COLO829 (cell line): ENCODE data around the gene EIF3CL.
"Not testable (repeated sequence)": the region's sequence is repeated elsewhere in the genome, so short reads cannot be mapped to it uniquely, and the experiment has no call there.

ENCODE experiments used
- DNase-seq: peaks from one replicate; pipeline ENCODE4 v3.0.0; 2012; ENCODE audit warnings: low spot score

Gene EIF3CL

DNA sequence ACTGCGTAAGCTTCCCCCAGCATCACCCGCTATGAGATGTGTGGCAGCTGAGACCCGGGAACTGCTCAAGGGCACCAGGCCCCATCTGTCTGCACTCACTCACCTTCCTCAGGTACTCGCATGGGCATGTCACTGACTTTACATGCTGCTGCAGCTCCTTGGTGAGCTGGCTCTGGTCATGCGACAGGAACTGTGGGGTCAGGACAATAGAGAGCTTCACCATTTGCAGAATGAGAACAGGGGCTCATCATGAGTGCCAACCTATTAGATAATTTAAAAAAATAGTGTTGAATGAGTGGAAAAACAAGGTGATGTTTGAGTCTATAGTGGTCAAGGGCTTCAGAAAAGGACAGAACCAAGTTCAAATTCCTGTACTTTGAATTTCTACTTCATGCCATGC is 41.0 kb downstream of the EIF3CL start:
- not testable (repeated sequence) for DNase-seq

DNA sequence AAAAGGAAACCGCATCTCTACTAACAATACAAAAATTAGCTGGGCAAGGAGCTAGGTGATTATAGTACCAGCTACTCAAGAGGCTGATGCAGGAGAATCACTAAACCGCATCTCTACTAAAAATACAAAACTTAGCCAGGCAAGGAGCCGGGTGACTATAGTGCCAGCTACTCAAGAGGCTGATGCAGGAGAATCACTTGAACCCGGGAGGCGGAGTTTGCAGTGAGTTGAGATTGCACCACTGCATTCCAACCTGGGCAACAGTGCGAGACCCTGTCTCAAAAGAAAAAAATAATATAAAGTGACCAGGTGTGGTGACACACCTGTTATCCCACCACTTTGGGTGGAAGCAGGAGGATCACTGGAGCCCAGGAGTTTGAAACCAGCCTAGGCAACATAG is 65.4 kb downstream of the EIF3CL start:
- not testable (repeated sequence) for DNase-seq

DNA sequence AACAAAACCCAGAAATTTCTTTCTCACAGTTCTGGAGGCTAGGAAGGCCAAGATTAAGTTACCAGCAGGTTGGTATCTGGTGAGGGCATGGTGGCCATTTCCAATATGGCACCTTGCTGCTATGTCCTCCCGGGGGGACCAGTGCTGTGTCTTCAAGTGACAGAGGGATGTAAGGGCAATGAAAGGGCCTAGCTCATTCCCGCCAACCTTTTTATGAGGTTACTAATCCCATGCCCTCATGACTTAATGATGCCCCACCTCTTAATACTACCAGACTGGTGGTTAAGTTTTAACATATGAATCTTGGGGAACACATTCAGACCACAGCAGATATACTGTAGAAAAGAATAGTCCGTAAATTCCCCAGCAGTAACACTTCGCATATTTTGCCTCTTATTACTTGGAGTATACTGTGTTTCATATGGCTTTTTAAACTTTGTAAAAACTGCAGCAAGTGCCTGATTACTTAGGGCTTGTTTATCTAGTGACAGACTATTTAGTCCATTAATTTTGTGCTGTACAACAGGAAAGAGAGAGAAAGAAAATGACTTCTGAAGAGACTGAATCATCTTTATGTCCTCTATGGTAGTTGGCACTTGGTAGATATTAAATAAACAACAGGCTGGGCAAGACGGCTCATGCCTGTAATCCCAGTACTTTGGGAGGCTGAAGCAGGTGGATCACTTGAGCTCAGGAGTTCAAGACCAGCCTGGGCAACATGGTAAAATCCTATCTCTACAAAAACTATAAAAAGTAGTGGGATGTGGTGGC is 66.5 kb downstream of the EIF3CL start:
- not testable (repeated sequence) for DNase-seq

DNA sequence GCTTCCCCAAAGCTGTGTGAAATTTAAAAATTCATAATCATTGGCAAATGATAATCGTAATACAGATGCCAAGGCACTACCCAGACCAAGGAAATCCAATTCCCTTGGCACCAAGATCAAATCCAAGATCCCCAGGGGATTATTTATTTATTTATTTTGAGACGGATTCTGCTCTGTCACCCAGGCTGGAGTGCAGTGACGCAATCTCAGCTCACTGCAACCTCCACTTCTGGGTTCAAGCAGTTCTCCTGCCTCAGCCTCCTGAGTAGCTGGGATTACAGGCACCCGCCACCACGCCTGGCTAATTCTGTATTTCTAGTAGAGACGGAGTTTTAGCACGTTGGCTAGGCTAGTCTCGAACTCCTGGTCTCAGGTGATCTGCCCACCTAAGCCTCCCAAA is 68.0 kb downstream of the EIF3CL start:
- not testable (repeated sequence) for DNase-seq

DNA sequence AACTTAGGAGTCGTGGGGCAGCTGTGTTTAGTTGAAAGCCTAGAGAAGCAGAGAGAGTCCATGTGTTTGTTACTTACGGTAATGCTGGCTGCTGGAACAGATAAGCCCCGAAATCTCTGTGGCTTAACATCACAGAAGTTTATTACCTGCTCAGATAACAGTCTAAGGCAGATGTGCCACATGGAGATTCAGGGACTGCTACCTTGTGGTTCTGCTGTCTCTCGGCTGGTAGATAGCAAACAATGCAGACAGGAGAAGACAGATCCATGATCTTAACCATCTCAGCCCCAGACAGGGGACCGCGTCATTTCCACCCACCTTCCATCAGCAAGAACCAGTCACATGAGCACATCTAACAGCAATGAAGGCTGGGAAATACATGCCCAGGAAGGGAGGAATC is 71.0 kb downstream of the EIF3CL start:
- not testable (repeated sequence) for DNase-seq

DNA sequence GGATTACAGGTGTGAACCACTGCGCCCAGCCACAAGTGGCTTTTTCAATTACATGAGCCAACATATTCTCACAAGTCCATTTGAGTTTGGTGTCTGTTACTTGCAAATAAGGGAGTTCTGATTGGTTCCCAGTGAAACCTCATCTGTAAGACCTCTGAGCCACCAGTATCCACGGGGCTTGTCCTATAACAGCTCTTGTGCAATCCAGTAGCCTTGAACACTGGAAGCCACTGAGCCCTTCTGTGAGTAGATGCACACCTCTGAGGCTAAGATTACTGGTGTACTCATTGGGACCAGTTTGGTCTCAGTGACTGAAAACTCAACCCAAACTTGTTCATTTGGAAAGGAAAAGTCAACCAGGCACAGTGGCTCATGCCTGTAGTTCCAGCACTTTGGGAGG is 72.7 kb downstream of the EIF3CL start:
- not testable (repeated sequence) for DNase-seq

DNA sequence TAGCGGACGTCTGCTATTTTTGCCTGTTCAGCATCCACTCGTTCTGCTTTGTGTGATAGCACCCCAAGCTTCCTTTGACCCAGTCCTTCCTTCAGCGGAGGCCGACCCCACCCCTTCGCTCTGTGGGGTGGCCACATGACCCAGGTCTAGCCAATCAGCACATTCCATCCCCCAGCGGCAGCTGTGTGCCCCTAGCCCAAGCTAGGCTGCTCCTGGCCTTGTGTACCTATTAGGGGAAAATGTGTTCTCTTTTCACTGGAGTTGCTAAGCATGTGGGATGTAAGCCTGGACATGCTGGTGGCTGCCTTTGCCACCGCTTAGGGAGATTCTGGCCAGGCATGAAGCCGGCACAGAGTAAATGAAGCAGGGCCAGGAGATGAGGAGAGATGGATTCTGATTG is 73.4 kb downstream of the EIF3CL start:
- DNase-seq = not testable (repeated sequence)
